Ammon's horn (tissue), 1 donor: ENCODE measurements around the gene EIF3CL.
"Not testable (repeated sequence)": the region's sequence is repeated elsewhere in the genome, so short reads cannot be mapped to it uniquely, and the experiment has no call there.

Experiments
- DNase-seq: peaks from one replicate; pipeline ENCODE4 v3.0.0-alpha.2; 2016; ENCODE audit warnings: low spot score

Gene EIF3CL

DNA sequence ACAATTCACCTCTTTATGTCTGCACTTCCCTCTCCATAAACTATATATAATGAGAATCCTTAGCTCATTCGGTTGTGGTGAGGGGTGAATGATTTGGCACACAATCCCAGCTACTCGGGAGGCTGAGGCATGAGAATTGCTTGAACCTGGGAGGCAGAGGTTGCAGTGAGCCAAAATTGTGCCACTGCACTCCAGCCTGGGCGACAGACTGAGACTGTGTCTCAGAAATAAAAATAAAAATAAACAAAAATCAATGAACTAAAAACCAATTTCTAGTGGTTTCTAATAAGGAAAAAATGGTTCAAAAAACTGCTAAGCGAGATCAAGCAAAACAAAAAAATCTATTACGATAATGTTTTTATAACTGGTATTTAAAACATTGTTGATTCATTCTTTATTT, 40.2 kb downstream of the EIF3CL start, which contains the start of gene NPIPB6:
Gene NPIPB6, minus strand, starts transcription at position 101 of the 400 bp plus-strand sequence. CDS start 686 bp downstream, outside the sequence.
- not testable (repeated sequence) for DNase-seq

DNA sequence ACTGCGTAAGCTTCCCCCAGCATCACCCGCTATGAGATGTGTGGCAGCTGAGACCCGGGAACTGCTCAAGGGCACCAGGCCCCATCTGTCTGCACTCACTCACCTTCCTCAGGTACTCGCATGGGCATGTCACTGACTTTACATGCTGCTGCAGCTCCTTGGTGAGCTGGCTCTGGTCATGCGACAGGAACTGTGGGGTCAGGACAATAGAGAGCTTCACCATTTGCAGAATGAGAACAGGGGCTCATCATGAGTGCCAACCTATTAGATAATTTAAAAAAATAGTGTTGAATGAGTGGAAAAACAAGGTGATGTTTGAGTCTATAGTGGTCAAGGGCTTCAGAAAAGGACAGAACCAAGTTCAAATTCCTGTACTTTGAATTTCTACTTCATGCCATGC, 41.0 kb downstream of the EIF3CL start:
- peak; percentile 0 for DNase-seq

DNA sequence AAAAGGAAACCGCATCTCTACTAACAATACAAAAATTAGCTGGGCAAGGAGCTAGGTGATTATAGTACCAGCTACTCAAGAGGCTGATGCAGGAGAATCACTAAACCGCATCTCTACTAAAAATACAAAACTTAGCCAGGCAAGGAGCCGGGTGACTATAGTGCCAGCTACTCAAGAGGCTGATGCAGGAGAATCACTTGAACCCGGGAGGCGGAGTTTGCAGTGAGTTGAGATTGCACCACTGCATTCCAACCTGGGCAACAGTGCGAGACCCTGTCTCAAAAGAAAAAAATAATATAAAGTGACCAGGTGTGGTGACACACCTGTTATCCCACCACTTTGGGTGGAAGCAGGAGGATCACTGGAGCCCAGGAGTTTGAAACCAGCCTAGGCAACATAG, 65.4 kb downstream of the EIF3CL start:
- DNase-seq, result not testable (repeated sequence)

DNA sequence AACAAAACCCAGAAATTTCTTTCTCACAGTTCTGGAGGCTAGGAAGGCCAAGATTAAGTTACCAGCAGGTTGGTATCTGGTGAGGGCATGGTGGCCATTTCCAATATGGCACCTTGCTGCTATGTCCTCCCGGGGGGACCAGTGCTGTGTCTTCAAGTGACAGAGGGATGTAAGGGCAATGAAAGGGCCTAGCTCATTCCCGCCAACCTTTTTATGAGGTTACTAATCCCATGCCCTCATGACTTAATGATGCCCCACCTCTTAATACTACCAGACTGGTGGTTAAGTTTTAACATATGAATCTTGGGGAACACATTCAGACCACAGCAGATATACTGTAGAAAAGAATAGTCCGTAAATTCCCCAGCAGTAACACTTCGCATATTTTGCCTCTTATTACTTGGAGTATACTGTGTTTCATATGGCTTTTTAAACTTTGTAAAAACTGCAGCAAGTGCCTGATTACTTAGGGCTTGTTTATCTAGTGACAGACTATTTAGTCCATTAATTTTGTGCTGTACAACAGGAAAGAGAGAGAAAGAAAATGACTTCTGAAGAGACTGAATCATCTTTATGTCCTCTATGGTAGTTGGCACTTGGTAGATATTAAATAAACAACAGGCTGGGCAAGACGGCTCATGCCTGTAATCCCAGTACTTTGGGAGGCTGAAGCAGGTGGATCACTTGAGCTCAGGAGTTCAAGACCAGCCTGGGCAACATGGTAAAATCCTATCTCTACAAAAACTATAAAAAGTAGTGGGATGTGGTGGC, 66.5 kb downstream of the EIF3CL start:
- DNase-seq, result not testable (repeated sequence)

DNA sequence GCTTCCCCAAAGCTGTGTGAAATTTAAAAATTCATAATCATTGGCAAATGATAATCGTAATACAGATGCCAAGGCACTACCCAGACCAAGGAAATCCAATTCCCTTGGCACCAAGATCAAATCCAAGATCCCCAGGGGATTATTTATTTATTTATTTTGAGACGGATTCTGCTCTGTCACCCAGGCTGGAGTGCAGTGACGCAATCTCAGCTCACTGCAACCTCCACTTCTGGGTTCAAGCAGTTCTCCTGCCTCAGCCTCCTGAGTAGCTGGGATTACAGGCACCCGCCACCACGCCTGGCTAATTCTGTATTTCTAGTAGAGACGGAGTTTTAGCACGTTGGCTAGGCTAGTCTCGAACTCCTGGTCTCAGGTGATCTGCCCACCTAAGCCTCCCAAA, 68.0 kb downstream of the EIF3CL start:
- DNase-seq, result not testable (repeated sequence)

DNA sequence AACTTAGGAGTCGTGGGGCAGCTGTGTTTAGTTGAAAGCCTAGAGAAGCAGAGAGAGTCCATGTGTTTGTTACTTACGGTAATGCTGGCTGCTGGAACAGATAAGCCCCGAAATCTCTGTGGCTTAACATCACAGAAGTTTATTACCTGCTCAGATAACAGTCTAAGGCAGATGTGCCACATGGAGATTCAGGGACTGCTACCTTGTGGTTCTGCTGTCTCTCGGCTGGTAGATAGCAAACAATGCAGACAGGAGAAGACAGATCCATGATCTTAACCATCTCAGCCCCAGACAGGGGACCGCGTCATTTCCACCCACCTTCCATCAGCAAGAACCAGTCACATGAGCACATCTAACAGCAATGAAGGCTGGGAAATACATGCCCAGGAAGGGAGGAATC, 71.0 kb downstream of the EIF3CL start:
- DNase-seq, result not testable (repeated sequence)

DNA sequence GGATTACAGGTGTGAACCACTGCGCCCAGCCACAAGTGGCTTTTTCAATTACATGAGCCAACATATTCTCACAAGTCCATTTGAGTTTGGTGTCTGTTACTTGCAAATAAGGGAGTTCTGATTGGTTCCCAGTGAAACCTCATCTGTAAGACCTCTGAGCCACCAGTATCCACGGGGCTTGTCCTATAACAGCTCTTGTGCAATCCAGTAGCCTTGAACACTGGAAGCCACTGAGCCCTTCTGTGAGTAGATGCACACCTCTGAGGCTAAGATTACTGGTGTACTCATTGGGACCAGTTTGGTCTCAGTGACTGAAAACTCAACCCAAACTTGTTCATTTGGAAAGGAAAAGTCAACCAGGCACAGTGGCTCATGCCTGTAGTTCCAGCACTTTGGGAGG, 72.7 kb downstream of the EIF3CL start:
- not testable (repeated sequence) for DNase-seq

DNA sequence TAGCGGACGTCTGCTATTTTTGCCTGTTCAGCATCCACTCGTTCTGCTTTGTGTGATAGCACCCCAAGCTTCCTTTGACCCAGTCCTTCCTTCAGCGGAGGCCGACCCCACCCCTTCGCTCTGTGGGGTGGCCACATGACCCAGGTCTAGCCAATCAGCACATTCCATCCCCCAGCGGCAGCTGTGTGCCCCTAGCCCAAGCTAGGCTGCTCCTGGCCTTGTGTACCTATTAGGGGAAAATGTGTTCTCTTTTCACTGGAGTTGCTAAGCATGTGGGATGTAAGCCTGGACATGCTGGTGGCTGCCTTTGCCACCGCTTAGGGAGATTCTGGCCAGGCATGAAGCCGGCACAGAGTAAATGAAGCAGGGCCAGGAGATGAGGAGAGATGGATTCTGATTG, 73.4 kb downstream of the EIF3CL start:
- peak; percentile 50 for DNase-seq
